Ramos (cell line): ENCODE data around the gene ZBTB7C.

ENCODE experiments used
- in situ Hi-C: fragments of 300-500 bp; cut with MboI; formaldehyde crosslinking; loops from one replicate; pipeline ENCODE4 v1.14.3; 2022; ENCODE audit warnings: low sequenced_read_pairs; ENCODE audit not compliant: unreplicated experiment

ZBTB7C gene

DNA sequence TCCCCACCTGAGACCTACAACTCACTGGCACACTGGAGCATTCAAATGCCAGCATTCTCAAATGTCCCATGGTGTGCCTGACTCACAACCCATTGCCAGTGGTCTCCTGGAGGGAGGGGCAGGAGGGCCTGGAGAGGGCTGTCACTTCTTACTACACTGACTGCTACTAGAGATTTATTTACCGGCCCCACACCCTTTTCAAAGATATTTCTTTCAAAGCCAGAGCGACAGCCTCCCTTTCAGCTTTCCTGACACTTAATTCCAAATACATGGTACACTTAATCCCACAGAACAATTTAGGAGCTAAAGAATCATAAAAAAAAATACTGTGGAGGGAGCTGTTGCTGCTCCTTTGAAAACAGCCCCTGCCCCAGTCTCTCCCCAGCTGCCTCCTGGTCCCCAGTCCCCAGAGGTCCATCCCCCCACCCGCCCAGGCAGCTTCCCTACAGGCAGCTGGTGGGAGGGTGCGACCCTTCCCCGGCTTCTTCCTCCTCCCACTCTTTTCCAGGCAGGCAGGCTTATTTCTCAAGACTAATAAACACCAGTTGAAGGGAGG, 349.6 kb downstream of the ZBTB7C start:
- in situ Hi-C loops = no loop called here

DNA sequence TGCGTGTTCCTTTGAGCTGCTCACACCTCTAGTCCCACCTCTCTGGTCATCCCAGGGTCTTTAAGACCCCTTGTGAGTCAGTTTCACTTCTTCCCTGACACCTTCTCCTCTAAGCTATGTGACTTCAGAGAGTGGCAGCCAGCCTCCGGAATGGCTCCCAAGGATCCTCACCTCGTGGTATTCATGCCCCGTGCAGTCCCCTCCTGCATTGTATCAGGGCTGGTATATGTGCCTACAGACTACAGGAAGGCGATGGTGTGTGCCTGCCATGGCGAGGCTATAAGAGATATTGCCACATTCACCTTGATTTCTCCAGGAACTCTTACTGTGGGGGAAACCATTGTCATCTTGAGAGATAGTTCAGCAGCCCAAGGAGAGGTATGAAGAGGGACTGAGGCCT, 350.7 kb downstream of the ZBTB7C start:
- in situ Hi-C loops = no loop called here

DNA sequence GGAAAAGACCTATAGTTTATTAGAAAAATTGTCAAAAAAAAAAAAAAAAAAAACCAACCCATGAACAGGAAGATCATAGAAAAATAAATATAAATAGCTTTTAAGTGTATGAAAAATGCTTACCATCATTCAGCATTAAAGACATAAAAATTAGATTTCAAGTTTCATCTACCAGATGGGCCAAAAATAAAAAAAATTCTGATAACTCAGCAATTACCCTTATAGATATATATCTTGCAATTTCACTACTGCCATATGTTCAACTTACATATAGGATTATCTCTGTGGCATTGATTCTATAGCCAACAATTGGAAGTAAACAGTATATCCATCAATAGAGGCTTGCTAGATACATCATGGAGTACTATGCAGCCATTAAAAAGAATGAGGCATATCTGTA, 352.2 kb downstream of the ZBTB7C start:
- in situ Hi-C loops = no loop called here

DNA sequence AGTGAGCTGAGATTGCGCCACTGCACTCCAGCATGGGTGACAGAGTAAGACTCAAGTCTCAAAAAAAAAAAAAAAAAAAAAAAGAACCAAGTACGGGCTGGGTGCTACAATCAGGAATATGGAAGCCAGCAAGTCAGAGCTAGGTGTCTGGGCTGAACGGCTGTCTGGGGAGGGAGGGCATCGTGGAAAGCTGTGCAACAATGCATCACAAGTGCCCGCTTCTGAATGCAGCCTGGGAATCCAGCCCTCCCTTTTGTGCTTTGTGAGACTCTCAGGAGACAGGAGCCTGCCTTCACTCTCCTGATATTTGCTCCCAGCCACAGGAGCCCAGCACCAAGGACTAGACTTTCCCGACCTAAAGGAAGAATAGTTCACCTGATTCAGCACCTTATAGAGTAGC, 353.8 kb downstream of the ZBTB7C start:
- in situ Hi-C loops = no loop called here

DNA sequence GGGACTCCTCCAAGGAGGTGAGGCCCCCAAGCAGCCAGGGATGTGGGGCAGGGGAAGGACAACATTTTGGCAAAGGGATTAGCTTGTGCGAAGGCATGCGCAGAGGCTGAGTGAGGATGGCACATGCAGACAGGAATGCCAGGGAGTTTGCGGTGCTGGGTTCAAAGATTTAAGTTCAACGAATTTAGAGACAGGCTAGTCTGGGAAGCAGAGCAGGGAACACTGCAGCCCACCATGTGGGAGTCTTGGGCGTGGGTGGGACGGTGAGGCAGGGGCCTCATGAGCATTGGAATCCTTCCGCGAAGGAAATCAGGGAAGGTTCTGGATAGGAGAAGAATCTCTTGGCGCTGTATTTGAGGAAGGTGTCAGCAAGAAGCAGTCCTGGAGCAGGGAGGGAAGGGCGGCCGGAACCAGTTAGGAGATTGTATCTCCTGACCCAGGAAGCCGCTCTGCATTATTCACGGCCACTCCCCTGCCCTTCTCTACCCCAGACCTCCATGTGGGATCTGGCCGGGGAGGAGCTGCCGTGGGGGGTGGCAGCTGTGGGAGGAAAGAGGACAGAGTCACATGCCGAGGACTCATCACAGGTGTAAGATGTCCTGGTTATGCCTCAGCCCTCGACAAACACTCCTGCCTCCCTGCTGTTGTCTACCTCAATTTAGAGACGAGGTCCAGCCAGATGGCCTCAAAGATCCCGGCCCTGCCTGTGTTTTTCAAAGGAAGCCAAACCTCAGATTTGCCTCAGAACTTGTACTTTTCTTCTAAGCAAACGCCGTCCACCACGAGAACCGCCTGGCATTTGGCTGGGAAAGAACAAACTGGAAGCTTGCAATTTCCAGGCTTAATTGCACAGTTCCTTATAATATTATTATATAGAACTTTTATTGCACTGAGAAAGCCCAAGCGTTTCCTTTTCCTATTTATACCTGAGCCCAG, 355.0 kb downstream of the ZBTB7C start:
- in situ Hi-C loops = no loop called here

DNA sequence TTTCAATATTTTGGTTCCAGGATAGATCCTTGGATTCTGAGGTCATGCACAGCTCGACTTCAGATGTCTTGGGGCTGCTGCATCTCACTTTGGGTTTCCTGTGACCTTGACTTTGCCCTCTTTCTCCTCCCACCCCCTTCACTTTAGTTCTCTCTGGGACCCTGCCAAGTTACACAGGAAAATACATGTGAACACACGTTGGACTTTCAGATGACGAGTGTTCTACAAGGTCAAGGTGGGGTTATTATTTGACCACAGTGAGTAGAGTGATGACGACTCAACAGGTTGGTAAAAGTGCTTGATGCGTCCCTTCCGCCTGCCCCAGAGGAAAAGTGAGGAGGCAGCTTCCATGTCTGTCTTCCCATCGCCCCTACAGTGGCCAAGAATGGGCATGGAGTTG, 356.3 kb downstream of the ZBTB7C start:
- in situ Hi-C loops = no loop called here

DNA sequence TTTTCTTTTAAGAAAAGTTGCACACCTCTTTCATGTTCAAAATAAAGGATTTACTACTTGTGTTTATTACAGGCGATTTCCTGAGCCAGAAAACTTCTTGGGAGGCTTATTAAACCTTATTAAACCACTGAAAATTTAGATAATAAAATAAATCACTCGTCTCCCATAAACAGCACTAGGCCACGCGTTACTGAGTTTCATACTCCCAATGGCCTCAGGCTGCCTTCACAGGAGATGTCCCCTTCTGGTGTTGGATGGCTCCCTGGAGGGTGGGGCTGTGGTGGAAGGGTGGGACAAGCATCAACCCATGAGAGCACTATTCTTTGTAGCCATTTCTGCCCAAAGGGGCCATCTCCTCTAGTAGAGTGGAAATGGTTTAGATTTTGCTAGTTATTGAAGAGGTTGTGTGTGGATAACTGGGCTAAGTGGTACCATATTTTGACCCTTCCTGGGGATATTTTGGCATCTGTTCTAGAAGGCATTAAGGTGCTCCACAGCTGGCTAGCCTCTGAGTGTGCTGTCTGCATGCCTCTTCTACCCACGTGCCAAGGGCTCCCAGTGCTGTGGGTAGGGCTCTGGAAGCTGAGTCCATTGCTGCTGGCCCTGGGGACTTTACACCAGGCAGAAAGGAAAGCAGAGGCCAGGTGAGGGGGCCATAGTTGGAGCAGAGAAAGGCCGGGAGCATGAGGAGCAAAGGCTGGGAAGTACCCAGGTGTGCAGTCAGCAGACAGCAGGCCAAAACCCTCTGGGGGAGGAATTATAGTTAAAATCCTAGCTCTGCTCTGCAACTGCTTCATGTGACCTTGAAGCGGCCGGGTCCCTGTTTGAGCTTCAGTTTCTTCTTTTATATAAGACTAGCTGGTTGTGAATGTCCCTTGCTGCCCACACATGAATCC, 357.0 kb downstream of the ZBTB7C start:
- in situ Hi-C loops = no loop called here

DNA sequence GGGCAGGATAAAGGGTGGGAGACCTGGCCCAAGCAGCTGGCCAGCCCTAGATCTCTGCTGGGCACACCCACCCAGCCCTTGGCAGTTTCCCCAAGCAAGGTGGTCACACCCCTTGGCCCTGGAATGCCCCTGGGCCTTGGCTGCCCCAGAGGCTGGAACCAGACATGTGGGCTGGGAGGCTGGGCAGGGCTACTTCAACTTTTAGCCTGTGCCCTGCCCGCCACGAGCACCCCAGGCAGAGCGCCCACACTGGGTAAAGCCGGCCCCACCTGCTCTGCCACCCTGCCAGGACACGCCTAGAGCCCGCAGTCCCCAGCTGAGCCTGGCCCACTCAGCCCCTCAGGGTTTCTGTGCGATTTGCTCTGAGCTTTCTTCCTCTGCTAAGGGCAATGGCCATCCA, 359.0 kb downstream of the ZBTB7C start:
- in situ Hi-C loops = no loop called here

DNA sequence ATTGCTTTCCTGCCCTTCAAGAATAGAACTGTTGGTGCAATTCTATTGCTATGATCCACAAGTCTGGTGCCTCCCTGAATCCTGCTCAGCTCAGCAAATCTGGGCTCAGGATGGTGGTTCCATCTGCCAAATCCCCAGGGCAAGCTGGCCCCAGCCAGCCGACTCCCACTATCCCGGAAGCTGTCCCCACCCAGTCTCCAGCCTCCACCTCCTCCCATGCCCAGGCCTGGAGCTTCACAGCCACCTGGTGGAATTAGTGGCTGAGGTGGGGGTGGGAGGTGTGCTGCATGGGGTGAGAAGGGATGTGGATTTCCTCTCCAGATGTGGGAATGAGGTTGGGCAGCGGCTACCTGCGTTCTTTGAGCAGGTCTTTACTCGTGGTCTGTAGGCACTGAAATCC, 359.4 kb downstream of the ZBTB7C start:
- in situ Hi-C loops = no loop called here

DNA sequence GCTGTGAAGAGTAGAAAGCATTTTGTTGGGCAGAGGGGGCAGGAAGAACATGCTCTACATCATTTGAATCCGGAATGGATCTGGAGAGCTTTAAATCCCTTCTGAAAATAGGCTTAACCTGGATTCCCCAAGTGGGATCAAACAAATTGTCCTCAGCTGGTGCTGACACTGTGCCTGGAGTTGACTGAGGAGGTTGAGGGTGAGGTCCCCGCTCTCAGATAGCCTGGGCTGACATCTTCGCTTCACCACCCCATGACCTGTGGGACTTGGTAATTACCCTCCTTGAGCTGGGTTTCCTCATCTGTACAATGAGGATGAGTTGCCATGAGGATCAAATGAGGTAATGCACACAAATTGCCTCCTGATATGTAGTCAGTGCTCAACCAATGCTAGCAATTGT, 360.9 kb downstream of the ZBTB7C start:
- in situ Hi-C loops = no loop called here

DNA sequence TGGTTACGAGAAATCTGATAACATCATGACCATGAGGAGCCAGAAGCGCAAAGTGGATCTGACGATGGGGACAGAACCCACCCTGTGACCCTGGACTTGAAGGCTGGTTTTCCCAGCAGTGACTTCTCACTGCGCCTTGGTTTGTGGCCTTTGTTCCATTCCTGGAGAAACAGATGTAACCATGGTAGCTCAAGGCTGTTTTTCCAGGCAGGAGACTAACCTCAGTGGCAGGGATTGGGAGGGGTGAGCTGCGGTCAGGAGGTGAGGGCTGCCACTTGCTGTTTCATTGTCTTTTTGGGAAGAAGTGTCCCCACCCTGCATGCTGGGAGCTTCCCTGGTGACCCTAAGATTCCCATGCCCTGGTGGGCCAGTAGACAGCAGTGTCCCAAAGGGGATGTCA, 362.3 kb downstream of the ZBTB7C start:
- in situ Hi-C loops = no loop called here

DNA sequence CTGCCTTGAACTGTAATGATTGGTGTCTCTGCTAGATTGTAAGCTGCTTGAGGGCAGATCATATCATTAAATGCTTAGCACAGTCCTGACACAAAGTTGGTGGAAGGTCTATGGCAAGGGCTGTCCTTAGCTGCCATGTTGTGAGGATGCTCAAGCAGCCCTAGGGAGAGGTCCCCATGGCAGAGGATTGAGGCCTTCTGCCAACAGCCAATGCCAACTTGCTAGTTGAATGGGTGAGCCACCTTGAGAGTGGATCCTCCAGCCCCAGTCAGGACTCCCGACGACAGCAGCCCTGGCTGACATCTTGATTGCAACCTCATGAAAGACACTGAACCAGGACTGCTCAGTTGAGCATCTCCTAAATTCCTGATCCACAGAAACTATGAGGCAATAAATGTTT, 363.4 kb downstream of the ZBTB7C start:
- in situ Hi-C loops = no loop called here

DNA sequence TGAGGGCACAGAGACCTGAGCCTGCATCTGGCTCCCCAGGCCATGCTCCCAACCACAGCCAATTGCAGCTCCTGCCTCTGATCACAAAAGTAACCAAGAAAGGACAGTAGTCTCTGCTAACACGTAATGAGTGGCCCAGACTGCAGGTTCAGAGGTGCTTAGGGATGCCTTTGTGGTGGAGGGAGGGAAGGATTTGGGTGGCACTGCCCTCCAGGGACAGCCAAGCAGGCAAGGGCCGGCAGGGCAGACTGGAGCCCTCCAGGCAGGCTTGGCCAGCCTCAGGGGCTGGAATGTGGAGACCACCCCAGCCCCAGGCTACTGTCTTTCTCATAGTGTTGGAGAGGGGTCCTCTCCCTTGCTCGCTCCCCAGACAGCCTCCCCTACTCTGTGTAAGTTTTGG, 364.2 kb downstream of the ZBTB7C start:
- in situ Hi-C loops = no loop called here

DNA sequence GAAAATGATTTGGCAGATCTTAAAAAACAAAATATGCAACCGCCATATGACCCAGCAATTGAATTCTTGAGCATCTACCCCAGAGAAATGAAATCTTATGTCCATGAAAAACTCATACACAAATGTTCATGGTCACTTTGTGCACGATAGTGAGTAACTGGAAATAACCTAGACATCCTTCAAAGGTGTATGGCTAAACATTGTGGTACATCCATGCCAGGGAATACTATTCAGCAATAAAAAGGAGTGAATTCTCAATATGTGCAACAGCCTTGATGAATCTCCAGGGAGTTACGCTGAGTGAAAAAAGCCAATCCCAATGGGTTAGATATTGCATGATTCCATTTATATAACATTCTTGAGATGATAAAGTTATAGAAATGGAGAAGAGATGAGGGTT, 366.0 kb downstream of the ZBTB7C start:
- in situ Hi-C loops = no loop called here

DNA sequence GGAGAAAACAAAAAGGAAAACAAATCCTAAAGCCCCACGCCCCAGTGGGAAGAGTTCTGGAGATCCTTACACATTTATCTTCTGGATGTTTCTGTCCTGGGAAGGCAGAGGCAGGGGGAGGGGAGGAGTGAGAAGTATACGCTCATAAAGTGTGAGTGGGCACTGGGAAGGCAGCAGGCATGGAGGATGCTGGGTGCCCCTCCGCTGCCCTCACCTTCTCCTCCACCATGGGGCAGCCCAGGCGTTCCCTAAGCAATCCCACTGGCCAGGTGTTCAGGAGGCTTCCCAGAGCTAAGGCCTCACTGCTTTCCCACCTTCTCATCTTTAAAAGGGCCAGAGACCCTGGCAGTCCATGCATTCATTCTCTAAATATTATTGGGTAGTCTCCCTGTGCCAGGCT, 366.8 kb downstream of the ZBTB7C start:
- in situ Hi-C loops = no loop called here

DNA sequence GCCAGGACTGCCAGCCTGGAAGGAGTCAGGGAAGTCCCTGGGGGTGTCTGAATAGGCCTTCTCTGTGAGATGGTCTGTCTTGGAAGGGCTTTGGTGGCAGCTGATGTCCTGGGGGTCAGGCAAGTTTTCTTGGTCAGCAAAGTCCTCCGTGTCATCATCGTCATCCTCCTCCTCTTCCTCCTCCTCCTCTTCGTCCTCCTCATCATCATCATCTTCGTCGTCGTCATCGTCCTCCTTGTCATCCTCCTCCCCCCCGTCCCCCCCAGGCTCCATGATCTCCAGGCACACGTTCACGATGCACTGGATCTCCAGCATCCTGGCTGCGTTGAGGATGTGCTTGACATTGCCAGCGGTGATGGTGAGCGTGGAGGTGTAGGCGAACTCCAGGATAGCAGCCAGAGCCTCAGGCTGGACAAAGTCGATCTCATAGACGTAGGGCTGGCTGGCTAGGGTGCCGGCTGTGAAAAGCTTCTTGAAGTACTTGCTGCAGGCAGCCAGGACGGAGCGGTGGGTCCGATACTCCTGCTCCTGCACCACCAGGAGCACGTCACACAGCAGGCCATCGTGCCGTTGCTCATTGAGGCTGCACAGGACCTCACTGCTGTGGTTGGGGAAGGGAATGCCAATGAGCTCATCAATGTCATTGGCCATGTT, 368.6 kb downstream of the ZBTB7C start:
- in situ Hi-C loops = no loop called here

DNA sequence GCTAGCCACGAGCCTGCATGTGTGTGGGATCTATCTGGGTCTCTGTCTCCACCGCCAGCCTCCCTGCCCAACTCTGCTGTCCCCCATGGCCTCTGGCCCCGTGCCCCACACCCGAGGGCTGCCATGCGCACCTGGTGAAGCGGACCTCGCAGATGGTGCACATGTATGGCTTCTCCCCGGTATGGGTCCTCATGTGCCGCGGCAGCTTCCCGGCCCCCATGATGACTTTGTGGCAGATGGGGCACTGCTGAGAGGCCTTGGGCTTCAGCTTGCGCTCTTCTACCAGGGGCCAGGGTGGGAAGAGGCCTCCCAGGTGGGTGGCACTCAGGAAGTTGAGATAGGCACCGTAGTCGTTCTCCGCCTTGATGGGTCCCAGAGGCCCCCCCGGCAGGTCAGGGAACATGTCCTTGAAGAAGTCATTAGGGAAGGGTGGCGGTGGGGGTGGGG, 369.4 kb downstream of the ZBTB7C start:
- in situ Hi-C loops = loop anchor here (10.0 kb wide), 1 partner anchor 405 kb away; no protein-coding TSS in a partner anchor

DNA sequence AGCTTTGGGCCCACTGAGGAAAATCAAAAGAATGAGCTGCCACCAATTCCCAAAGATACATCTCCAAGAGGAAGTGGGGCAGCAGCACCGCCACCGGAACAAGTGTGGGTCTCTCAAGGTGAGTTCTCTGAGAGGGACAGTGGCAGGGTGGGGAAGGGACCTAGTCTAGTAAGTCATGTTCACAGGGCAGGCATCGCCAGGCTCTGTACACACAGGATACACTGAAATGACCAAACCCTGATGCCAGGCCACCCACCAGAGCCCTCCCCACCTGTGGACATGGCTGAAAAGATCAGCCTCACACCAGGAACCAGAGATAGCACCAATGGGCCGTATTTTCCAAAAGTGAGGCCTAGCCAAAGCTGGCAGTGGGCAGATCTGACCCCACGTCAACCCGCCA, 370.5 kb downstream of the ZBTB7C start:
- in situ Hi-C loops = loop anchor here (10.0 kb wide), 1 partner anchor 406 kb away; no protein-coding TSS in a partner anchor

DNA sequence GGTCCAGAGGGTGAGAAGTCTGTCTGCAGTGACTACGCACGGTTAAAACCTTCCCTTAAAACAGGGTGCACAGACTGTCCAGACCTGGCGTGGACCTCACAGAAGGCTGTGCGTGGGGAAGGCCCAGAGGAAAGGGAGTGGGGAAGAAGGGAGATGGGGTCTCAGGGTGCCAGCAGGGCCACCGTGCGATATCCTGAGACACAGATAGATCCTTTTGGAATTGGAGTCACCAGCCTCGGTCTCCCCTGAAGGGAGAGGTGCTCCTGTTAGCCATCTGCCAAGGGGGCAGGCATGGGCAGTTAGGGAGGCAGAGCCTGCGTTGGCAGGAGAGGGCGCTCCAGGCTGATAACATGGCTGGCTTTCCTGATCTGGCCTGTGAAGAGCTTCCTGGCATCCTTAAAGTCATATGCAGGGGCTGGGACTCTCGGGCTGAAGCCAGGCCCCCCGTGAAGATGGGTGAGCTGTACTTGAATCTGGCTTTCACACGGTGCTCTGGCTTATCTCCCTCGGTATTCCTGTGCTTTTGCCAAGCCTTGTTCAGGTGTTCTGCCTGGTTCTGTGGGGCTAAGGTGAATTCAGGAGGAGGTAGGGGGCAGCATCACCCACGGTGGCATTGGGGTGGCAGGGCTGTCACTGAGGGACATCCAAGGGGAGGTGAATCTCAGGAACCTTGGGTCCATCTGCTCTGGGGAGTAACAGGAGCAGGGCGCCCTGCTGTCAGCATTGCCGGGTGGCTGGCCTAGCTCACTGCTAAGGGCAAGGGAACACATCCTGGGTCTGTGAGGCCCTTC, 371.5 kb downstream of the ZBTB7C start:
- in situ Hi-C loops = loop anchor here (10.0 kb wide), 1 partner anchor 407 kb away; no protein-coding TSS in a partner anchor
